GM12878 (cell line): ENCODE measurements around the gene ELP4.

Experiments
- ATF3 ChIP-seq: IDR thresholded peaks from 2 replicates; pipeline ENCODE4 v1.6.1; 2011; ENCODE audit warnings: low read depth, mild to moderate bottlenecking, low read length, moderate library complexity, borderline replicate concordance; ENCODE audit errors: extremely low read depth
- ATF7 ChIP-seq: fragments of 450-650 bp; IDR thresholded peaks from 2 replicates; pipeline ENCODE4 v1.6.1; 2016; ENCODE audit warnings: low read depth, mild to moderate bottlenecking
- BCL11A ChIP-seq: IDR thresholded peaks from 2 replicates; pipeline ENCODE4 v1.6.1; 2011; ENCODE audit warnings: low read depth, low read length
- BCL3 ChIP-seq: IDR thresholded peaks from 2 replicates; pipeline ENCODE4 v1.6.1; 2011; ENCODE audit warnings: borderline replicate concordance, low read depth, mild to moderate bottlenecking, moderate library complexity, low read length; ENCODE audit not compliant: insufficient read depth, poor library complexity, severe bottlenecking
- BRCA1 ChIP-seq: IDR thresholded peaks from 2 replicates; pipeline ENCODE4 v1.6.1; 2011; ENCODE audit warnings: low read depth, low read length, improper control_type of control experiment
- CTCF ChIP-seq, 3 experiments: IDR thresholded peaks in 2 of 3; conservative IDR thresholded peaks in 1 of 3; 2 replicates each; pipeline ENCODE4 v1.5.1; 2011; ENCODE audit warnings: low read depth in 3 of 3, low read length in 3 of 3, mild to moderate bottlenecking in 3 of 3, control low read depth in 2 of 3, moderate library complexity in 2 of 3, inconsistent platforms in 1 of 3, mixed read lengths in 1 of 3; ENCODE audit not compliant: control insufficient read depth in 2 of 3, insufficient read depth in 1 of 3; ENCODE audit errors: extremely low read depth in 1 of 3
- MTA3 ChIP-seq: IDR thresholded peaks from 2 replicates; pipeline ENCODE4 v1.6.1; 2012; ENCODE audit warnings: low read length, inconsistent platforms, borderline replicate concordance
- NR2C2 ChIP-seq: IDR thresholded peaks from 2 replicates; pipeline ENCODE4 v1.6.1; 2011; ENCODE audit warnings: borderline replicate concordance, low read depth; ENCODE audit not compliant: control insufficient read depth, insufficient read length
- POLR2AphosphoS5 ChIP-seq: IDR thresholded peaks from 2 replicates; pipeline ENCODE4 v1.6.1; 2011; ENCODE audit warnings: mild to moderate bottlenecking, low read length, inconsistent platforms
- RFX5 ChIP-seq: IDR thresholded peaks from 2 replicates; pipeline ENCODE4 v1.6.1; 2011; ENCODE audit warnings: low read depth, low read length, improper control_type of control experiment
- SIN3A ChIP-seq: IDR thresholded peaks from 2 replicates; pipeline ENCODE4 v1.6.1; 2012; ENCODE audit warnings: low read depth, low read length, improper control_type of control experiment
- SUZ12 ChIP-seq: fragments of 200-600 bp; sonication (generic); IDR thresholded peaks from one replicate; pipeline ENCODE4 v1.6.1; 2018; ENCODE audit warnings: antibody characterized with exemption, mild to moderate bottlenecking; ENCODE audit not compliant: unreplicated experiment
- USF1 ChIP-seq: IDR thresholded peaks from 2 replicates; pipeline ENCODE4 v1.6.1; 2011; ENCODE audit warnings: borderline replicate concordance, low read depth, mild to moderate bottlenecking, moderate library complexity, mixed read lengths, low read length; ENCODE audit not compliant: insufficient read depth; ENCODE audit errors: extremely low read length
- ZZZ3 ChIP-seq: IDR thresholded peaks from 2 replicates; pipeline ENCODE4 v1.6.1; 2011; ENCODE audit warnings: low read depth; ENCODE audit not compliant: control insufficient read depth, insufficient read length

GRCh38 chr11:31555938-31556337, 46.4 kb downstream of the ELP4 start:
- TF ChIP-seq CTCF (IDR thresholded peaks at IDR 0.05 in 2 of 3, conservative IDR thresholded peaks at IDR 0.05 in 1 of 3; ENCODE audit: control insufficient read depth in 2 of 3, extremely low read depth in 1 of 3, insufficient read depth in 1 of 3, low read depth in 3 of 3, low read length in 3 of 3) (no peak), RFX5 (no peak), SIN3A (no peak), ATF3 (no peak), BCL11A (no peak), BRCA1 (no peak), POLR2AphosphoS5 (no peak), SUZ12 (no peak), NR2C2 (no peak), ZZZ3 (no peak), ATF7 (no peak), USF1 (no peak), MTA3 (no peak), BCL3 (no peak)
